HG03565 (cell line): ENCODE results near the gene MACROD2.
A peak's percentile ranks its signal among the peaks of the same experiment; 100 is the strongest.

Experiments used
- ATAC-seq: cut with Tn5 transposase; IDR thresholded peaks from one replicate; pipeline ENCODE4 v1.9.1; 2021; ENCODE audit warnings: mild to moderate bottlenecking, moderate library complexity; ENCODE audit not compliant: unreplicated experiment

MACROD2 gene

GRCh38 chr20:15292405-15292804, 1297.1 kb downstream of the MACROD2 start:
- no peak for ATAC-seq

- ATAC-seq = no peak
Observed at GRCh38 chr20:15296422-15296821, 1301.1 kb downstream of the MACROD2 start.

- no peak for ATAC-seq
Observed at GRCh38 chr20:15297059-15297875, 1302.0 kb downstream of the MACROD2 start.

GRCh38 chr20:15302075-15302474, 1306.8 kb downstream of the MACROD2 start:
- no peak for ATAC-seq

- ATAC-seq = no peak
Observed at GRCh38 chr20:15310361-15310760, 1315.0 kb downstream of the MACROD2 start.

GRCh38 chr20:15316556-15316955, 1321.2 kb downstream of the MACROD2 start:
- ATAC-seq = no peak

GRCh38 chr20:15317546-15318232, 1322.4 kb downstream of the MACROD2 start:
- peak; percentile 86 for ATAC-seq

GRCh38 chr20:15318682-15319081, 1323.4 kb downstream of the MACROD2 start:
- peak; percentile 29 for ATAC-seq

GRCh38 chr20:15319439-15319838, 1324.1 kb downstream of the MACROD2 start:
- no peak for ATAC-seq

- ATAC-seq = no peak
Observed at GRCh38 chr20:15320941-15321340, 1325.6 kb downstream of the MACROD2 start.

GRCh38 chr20:15327123-15327522, 1331.8 kb downstream of the MACROD2 start:
- ATAC-seq = no peak

GRCh38 chr20:15328084-15328483, 1332.8 kb downstream of the MACROD2 start:
- no peak for ATAC-seq

GRCh38 chr20:15332711-15333160, 1337.4 kb downstream of the MACROD2 start:
- peak; percentile 77 for ATAC-seq

GRCh38 chr20:15333170-15333569, 1337.9 kb downstream of the MACROD2 start:
- no peak for ATAC-seq

- no peak for ATAC-seq
Observed at GRCh38 chr20:15336011-15336410, 1340.7 kb downstream of the MACROD2 start.

GRCh38 chr20:15336536-15336935, 1341.2 kb downstream of the MACROD2 start:
- ATAC-seq = no peak

GRCh38 chr20:15339264-15339663, 1343.9 kb downstream of the MACROD2 start:
- no peak for ATAC-seq

- ATAC-seq = no peak
Observed at GRCh38 chr20:15342991-15343523, 1347.7 kb downstream of the MACROD2 start.

- no peak for ATAC-seq
Observed at GRCh38 chr20:15345287-15345686, 1350.0 kb downstream of the MACROD2 start.

- no peak for ATAC-seq
Observed at GRCh38 chr20:15346657-15347280, 1351.5 kb downstream of the MACROD2 start.

- ATAC-seq = no peak
Observed at GRCh38 chr20:15359056-15359455, 1363.7 kb downstream of the MACROD2 start.
